HFFc6 (cell line): ENCODE results near the gene OXTR. TPM values are rescaled to one million over a fixed set of nuclear protein-coding genes. Genes with fewer than 3 reads are reported as not detected.

Experiments used
- DNase-seq: peaks from one replicate; pipeline ENCODE4 v3.0.0-alpha.2; 2018
- H3K27ac Mint-ChIP-seq: 2 replicates; pipeline ENCODE4 v1.8.0; 2020; ENCODE audit warnings: mild to moderate bottlenecking, mixed read lengths
- H3K27me3 Mint-ChIP-seq: 2 replicates; pipeline ENCODE4 v1.8.0; 2021; ENCODE audit warnings: mild to moderate bottlenecking, moderate library complexity, mixed read lengths; ENCODE audit not compliant: insufficient read depth
- H3K36me3 Mint-ChIP-seq: 2 replicates; pipeline ENCODE4 v1.8.0; 2021; ENCODE audit warnings: low read depth, mixed read lengths
- H3K4me1 Mint-ChIP-seq: 2 replicates; pipeline ENCODE4 v1.8.0; 2020; ENCODE audit warnings: low read depth, mixed read lengths
- H3K4me3 Mint-ChIP-seq: 2 replicates; pipeline ENCODE4 v1.8.0; 2020; ENCODE audit warnings: mild to moderate bottlenecking, moderate library complexity, mixed read lengths
- H3K9me3 Mint-ChIP-seq: 2 replicates; pipeline ENCODE4 v1.8.0; 2020; ENCODE audit warnings: mild to moderate bottlenecking, mixed read lengths
- total RNA-seq, 6 experiments: library from RNA; stranded (reverse); fragmentation: NEBNext Ultra II Directional; extraction: Animal tissue kit (Norgen Biotek cat#: 25700); gene quantifications; 2 replicates in 1 of 6; 3 replicates in 5 of 6; pipeline ENCODE4 v1.2.3, GENCODE V29; 2021
- TF ChIP-seq, protein P1 (sequence below): fragments of 200-600 bp; sonication (generic); IDR thresholded peaks from 2 replicates; pipeline ENCODE4 v1.5.0; 2021; ENCODE audit warnings: antibody characterized with exemption, mild to moderate bottlenecking

OXTR gene
- total RNA-seq, 6 experiments from 2014 or later = 596 to 899 (median 635) TPM

DNA sequence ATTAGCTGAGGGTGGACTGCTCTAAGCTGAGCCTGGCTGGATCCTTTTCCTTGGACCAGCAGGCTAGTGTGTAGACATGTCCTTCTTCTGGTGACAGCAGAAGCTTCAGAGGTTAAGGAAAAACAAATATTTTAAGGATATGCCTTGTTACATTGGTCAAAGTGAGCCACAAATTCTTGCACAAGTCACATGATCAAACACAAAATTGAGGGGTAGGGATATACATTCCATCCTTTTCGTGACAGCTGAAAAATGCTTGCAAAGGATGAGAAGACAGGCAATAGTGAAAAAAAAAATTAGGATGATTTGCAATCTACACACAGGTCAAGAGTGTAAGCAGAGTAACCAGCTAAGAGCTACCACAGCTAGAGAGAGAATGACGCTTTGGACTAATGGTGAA, 21.1 kb upstream of the OXTR start:
- Mint-ChIP-seq H3K9me3 (peaks cover 7% of the 10 kb centered on the region; the same call in 1 of the 2 replicates), H3K4me1 (peaks cover 29% of the 10 kb centered on the region), H3K27ac (no peak overlapping the region), H3K27me3 (no peaks in the 10 kb centered on the region; the same call in 1 of the 2 replicates), H3K36me3 (peaks cover 20% of the 10 kb centered on the region), H3K4me3 (no peak overlapping the region)
- DNase-seq = no peak
- TF ChIP-seq, protein P1, sequence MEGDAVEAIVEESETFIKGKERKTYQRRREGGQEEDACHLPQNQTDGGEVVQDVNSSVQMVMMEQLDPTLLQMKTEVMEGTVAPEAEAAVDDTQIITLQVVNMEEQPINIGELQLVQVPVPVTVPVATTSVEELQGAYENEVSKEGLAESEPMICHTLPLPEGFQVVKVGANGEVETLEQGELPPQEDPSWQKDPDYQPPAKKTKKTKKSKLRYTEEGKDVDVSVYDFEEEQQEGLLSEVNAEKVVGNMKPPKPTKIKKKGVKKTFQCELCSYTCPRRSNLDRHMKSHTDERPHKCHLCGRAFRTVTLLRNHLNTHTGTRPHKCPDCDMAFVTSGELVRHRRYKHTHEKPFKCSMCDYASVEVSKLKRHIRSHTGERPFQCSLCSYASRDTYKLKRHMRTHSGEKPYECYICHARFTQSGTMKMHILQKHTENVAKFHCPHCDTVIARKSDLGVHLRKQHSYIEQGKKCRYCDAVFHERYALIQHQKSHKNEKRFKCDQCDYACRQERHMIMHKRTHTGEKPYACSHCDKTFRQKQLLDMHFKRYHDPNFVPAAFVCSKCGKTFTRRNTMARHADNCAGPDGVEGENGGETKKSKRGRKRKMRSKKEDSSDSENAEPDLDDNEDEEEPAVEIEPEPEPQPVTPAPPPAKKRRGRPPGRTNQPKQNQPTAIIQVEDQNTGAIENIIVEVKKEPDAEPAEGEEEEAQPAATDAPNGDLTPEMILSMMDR = no peak

DNA sequence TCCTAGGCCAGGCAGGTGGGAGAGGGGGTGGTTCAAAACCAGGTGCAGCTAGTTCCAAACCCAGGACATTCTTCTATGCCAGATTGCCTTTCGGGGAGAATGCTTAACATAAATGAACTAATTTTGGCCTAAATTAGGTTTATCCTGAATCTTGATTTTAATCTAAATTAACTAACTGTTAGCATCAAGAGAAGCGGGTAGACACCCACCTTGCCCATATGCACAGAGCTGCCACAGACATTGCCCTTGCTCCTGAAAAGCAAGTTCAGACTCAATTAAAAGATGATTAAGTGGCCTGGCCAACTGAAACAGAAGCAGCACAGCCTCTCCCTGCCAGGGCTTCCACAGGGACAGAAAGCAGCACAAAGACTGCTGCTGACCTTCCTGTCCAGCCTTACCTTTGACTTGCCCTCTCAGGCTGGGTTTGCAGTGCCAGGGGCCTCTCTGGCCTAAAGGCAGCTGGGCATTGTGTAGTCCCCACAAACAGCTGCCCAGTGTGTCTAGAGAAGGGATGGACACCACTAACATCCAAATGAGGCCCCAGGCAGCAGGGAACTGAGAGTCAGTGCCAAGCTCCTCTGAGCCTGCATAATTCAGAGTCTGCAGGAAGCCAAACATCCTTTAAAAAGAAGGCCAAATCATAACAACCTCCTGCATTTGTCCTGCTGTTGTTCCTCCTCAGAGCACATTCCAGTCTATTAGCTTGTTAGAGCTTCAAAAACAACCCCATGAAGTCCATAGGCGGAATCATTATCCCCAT, 15.4 kb upstream of the OXTR start:
- Mint-ChIP-seq H3K27ac (peak overlapping the region; percentile 61), H3K27me3 (no peaks in the 10 kb centered on the region; the same call in 1 of the 2 replicates), H3K4me3 (no peak overlapping the region), H3K36me3 (peaks cover 16% of the 10 kb centered on the region), H3K4me1 (peaks cover under 1% of the 10 kb centered on the region), H3K9me3 (peaks cover 7% of the 10 kb centered on the region; the same call in 1 of the 2 replicates)
- peak; percentile 12 for DNase-seq
- TF ChIP-seq, protein P1 = no peak

DNA sequence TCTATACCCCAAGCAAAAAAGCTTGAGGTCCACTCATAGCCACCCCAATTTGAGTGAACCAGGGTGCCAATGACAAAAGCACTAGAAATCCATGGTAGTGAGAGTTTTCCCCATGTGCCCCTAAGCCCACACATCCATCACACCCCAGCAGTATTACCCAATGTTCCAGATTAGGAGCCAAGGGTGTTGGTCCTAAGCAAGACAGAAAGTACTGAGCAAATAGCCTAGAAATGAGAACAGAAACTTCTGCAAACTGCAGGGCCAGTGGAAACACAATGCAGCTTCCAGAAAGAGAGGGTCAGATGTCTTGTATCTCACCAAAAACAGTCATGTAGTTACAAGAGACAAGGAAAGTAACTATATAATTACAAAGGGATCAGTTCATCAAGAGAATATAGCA, 10.9 kb upstream of the OXTR start:
- TF ChIP-seq, protein P1 = no peak
- H3K4me1 Mint-ChIP-seq = peaks cover 46% of the 10 kb centered on the region
- H3K27me3 Mint-ChIP-seq = peaks cover 2% of the 10 kb centered on the region; the same call in 1 of the 2 replicates
- no peak for DNase-seq
- no peaks in the 10 kb centered on the region for H3K36me3 Mint-ChIP-seq
- no peak overlapping the region for H3K27ac Mint-ChIP-seq
- H3K9me3 Mint-ChIP-seq = no peaks in the 10 kb centered on the region
- H3K4me3 Mint-ChIP-seq = no peak overlapping the region

DNA sequence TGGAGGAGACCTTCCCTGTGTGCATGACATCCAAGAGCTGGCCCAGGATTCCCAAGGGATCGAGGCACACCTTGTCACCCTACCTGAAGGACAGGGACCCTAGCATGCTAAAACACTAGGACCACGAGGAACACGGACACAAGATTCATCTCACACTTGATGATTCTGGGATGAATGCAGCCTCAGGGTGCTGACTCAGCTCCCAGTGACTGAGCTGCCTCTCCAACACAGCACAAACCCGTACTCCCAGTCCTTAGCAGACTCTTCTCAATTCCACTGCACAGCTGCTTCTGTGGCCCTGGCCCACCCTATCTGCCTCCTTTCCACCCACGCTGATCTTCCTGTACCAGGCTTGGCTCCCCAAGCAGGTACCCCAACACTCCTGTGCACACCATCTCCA, 9.1 kb upstream of the OXTR start:
- peaks cover 2% of the 10 kb centered on the region; the same call in 1 of the 2 replicates for H3K27me3 Mint-ChIP-seq
- TF ChIP-seq, protein P1 = no peak
- peak; percentile 57 for DNase-seq
- no peaks in the 10 kb centered on the region for H3K9me3 Mint-ChIP-seq
- H3K4me1 Mint-ChIP-seq = peaks cover 58% of the 10 kb centered on the region
- H3K36me3 Mint-ChIP-seq = no peaks in the 10 kb centered on the region
- peak overlapping the region; percentile 83 for H3K27ac Mint-ChIP-seq
- H3K4me3 Mint-ChIP-seq = no peak overlapping the region

DNA sequence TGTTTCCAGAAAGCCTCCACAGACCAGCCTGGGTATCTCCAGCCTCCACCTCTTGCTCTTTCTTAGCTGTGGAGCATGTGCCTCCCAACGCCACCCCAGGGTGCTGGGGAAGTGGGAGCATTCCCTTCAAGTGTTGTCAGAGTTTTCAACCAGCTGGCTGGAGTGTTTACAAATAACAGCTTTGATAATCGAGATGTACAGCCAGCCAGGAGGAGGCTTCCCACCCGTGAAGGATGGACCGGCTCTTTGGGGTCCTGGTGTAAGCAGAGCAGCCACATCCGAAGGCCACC, 8.5 kb upstream of the OXTR start:
- H3K36me3 Mint-ChIP-seq = no peaks in the 10 kb centered on the region
- H3K9me3 Mint-ChIP-seq = no peaks in the 10 kb centered on the region
- peak overlapping the region; percentile 83 for H3K27ac Mint-ChIP-seq
- peaks cover 2% of the 10 kb centered on the region; the same call in 1 of the 2 replicates for H3K27me3 Mint-ChIP-seq
- no peak for DNase-seq
- H3K4me3 Mint-ChIP-seq = no peak overlapping the region
- TF ChIP-seq, protein P1 = no peak
- H3K4me1 Mint-ChIP-seq = peaks cover 58% of the 10 kb centered on the region
